Left ventricle myocardium superior (tissue), 1 donor: ENCODE data around the gene GBE1. TPM values are rescaled to one million over a fixed set of nuclear protein-coding genes. Genes with fewer than 3 reads are reported as not detected.
A peak's percentile ranks its signal among the peaks of the same experiment; 100 is the strongest.

ENCODE experiments used
- ATAC-seq: fragments of 200-7000 bp; cut with Tn5 transposase; one replicate; pipeline ENCODE4 v1.9.1; 2020; ENCODE audit warnings: mild to moderate bottlenecking, moderate library complexity
- DNase-seq: peaks from one replicate; pipeline ENCODE4 v3.0.0-alpha.2; 2020
- intact Hi-C: fragments of 100-400 bp; cut with micrococcal nuclease; formaldehyde crosslinking; loops from one replicate; pipeline ENCODE4 v1.11.0; 2022
- total RNA-seq: library from RNA; stranded (reverse); fragmentation: NEBNext Ultra II Directional; extraction: Animal tissue kit (Norgen Biotek cat#: 25700); gene quantifications from one replicate; pipeline ENCODE4 v1.2.1, GENCODE V29; 2021
- donor health status: DM: no; HTN: yes; CAD: no; lungs with severe emphysema.

Gene GBE1
- total RNA-seq, 1 donor from 2014 or later = 72.4 TPM

GRCh38 chr3:81658322-81658997 lies 103.0 kb downstream of the GBE1 start:
- DNase-seq (no peak), ATAC-seq (no peak)
- intact Hi-C loops = no loop called here

- DNase-seq (no peak), ATAC-seq (peak; percentile 49)
- intact Hi-C loops = no loop called here
Observed at GRCh38 chr3:81651139-81651538, 110.3 kb downstream of the GBE1 start.

- DNase-seq = no peak
- intact Hi-C loops = no loop called here
- ATAC-seq = no peak
Observed at GRCh38 chr3:81650187-81650586, 111.3 kb downstream of the GBE1 start.

GRCh38 chr3:81645248-81645647 lies 116.2 kb downstream of the GBE1 start:
- intact Hi-C loops = no loop called here
- no peak for DNase-seq
- ATAC-seq = peak; percentile 88

GRCh38 chr3:81643721-81644120 lies 117.7 kb downstream of the GBE1 start:
- intact Hi-C loops = no loop called here
- peak; percentile 76 for ATAC-seq
- DNase-seq = no peak

GRCh38 chr3:81638480-81638879 lies 123.0 kb downstream of the GBE1 start:
- intact Hi-C loops = no loop called here
- ATAC-seq (no peak), DNase-seq (no peak)

- ATAC-seq = no peak
- intact Hi-C loops = no loop called here
- DNase-seq = no peak
Observed at GRCh38 chr3:81632659-81633058, 128.8 kb downstream of the GBE1 start.

GRCh38 chr3:81624756-81625155 lies 136.7 kb downstream of the GBE1 start:
- no peak for ATAC-seq
- intact Hi-C loops = no loop called here

GRCh38 chr3:81622395-81622794 lies 139.1 kb downstream of the GBE1 start:
- no peak for DNase-seq
- intact Hi-C loops = no loop called here

More at GRCh38 chr3:81624756-81625155, 136.7 kb downstream of the GBE1 start:
- DNase-seq = no peak

GRCh38 chr3:81621277-81621676 lies 140.2 kb downstream of the GBE1 start:
- no peak for DNase-seq
- intact Hi-C loops = no loop called here
- ATAC-seq = no peak

More at GRCh38 chr3:81622395-81622794, 139.1 kb downstream of the GBE1 start:
- no peak for ATAC-seq

GRCh38 chr3:81620849-81621248 lies 140.6 kb downstream of the GBE1 start:
- ATAC-seq (no peak), DNase-seq (no peak)
- intact Hi-C loops = no loop called here

- intact Hi-C loops = no loop called here
- DNase-seq (no peak), ATAC-seq (no peak)
Observed at GRCh38 chr3:81612768-81613167, 148.7 kb downstream of the GBE1 start.

GRCh38 chr3:81602781-81603180 lies 158.7 kb downstream of the GBE1 start:
- ATAC-seq (no peak), DNase-seq (no peak)
- intact Hi-C loops = no loop called here

GRCh38 chr3:81601707-81602305 lies 159.6 kb downstream of the GBE1 start:
- DNase-seq = no peak
- no peak for ATAC-seq
- intact Hi-C loops = no loop called here

- DNase-seq (no peak), ATAC-seq (peak; percentile 69)
- intact Hi-C loops = no loop called here
Observed at GRCh38 chr3:81592101-81592500, 169.3 kb downstream of the GBE1 start.

GRCh38 chr3:81585937-81586336 lies 175.5 kb downstream of the GBE1 start:
- DNase-seq = no peak
- intact Hi-C loops = no loop called here
- no peak for ATAC-seq

GRCh38 chr3:81585056-81585455 lies 176.4 kb downstream of the GBE1 start:
- intact Hi-C loops = no loop called here
- ATAC-seq (no peak), DNase-seq (no peak)

- DNase-seq (no peak), ATAC-seq (peak; percentile 57)
- intact Hi-C loops = no loop called here
Observed at GRCh38 chr3:81581966-81582599, 179.4 kb downstream of the GBE1 start.

GRCh38 chr3:81580355-81580754 lies 181.1 kb downstream of the GBE1 start:
- intact Hi-C loops = no loop called here
- ATAC-seq = peak; percentile 50

GRCh38 chr3:81579744-81580143 lies 181.7 kb downstream of the GBE1 start:
- intact Hi-C loops = no loop called here
- ATAC-seq = no peak
- DNase-seq = no peak

More at GRCh38 chr3:81580355-81580754, 181.1 kb downstream of the GBE1 start:
- DNase-seq = no peak
